Neuronal stem cell (in vitro differentiated cells): Measurements from ENCODE around the gene CHRFAM7A.
A peak's percentile ranks its signal among the peaks of the same experiment; 100 is the strongest.
"Not testable (repeated sequence)": the region's sequence is repeated elsewhere in the genome, so short reads cannot be mapped to it uniquely, and the experiment has no call there.

Experiments used
- DNase-seq: peaks from one replicate; pipeline ENCODE4 v3.0.0-alpha.2; 2013; ENCODE audit warnings: low spot score
- H2AFZ ChIP-seq: one replicate; pipeline ENCODE4 v1.6.1; 2013; ENCODE audit warnings: mild to moderate bottlenecking, low read length, inconsistent platforms
- H2AK5ac ChIP-seq: 2 replicates; pipeline ENCODE4 v1.6.1; 2013; ENCODE audit warnings: low read depth, mild to moderate bottlenecking, inconsistent platforms, low read length, moderate library complexity, mixed read lengths
- H2BK120ac ChIP-seq: 2 replicates; pipeline ENCODE4 v1.6.1; 2013; ENCODE audit warnings: low read depth, mild to moderate bottlenecking, inconsistent platforms, low read length, moderate library complexity, mixed read lengths
- H2BK12ac ChIP-seq: one replicate; pipeline ENCODE4 v1.6.1; 2013; ENCODE audit warnings: low read length, inconsistent platforms
- H2BK15ac ChIP-seq: 2 replicates; pipeline ENCODE4 v1.6.1; 2013; ENCODE audit warnings: mild to moderate bottlenecking, low read length, inconsistent platforms, mixed read lengths
- H2BK5ac ChIP-seq: one replicate; pipeline ENCODE4 v1.6.1; 2013; ENCODE audit warnings: inconsistent platforms, mild to moderate bottlenecking, low read length, moderate library complexity
- H3K14ac ChIP-seq: one replicate; pipeline ENCODE4 v1.6.1; 2013; ENCODE audit warnings: low read length, inconsistent platforms
- H3K18ac ChIP-seq: 2 replicates; pipeline ENCODE4 v1.6.1; 2013; ENCODE audit warnings: low read length, inconsistent platforms
- H3K23ac ChIP-seq: 2 replicates; pipeline ENCODE4 v1.6.1; 2013; ENCODE audit warnings: low read depth, mild to moderate bottlenecking, mixed read lengths, low read length, inconsistent platforms; ENCODE audit not compliant: poor library complexity
- H3K27ac ChIP-seq: replicated peaks from 3 replicates; pipeline ENCODE4 v1.5.1; 2013; ENCODE audit warnings: low read length, inconsistent platforms
- H3K27me3 ChIP-seq, 3 experiments: 2 replicates each; pipeline ENCODE4 v1.6.1; 2013; ENCODE audit warnings: low read length in 3 of 3, mild to moderate bottlenecking in 2 of 3, inconsistent platforms in 1 of 3, low read depth in 1 of 3, mixed read lengths in 1 of 3, moderate library complexity in 1 of 3; ENCODE audit not compliant: control insufficient read depth in 3 of 3, insufficient read depth in 3 of 3
- H3K36me3 ChIP-seq, 2 donors: replicated peaks in 1 of 2; 2 replicates each; pipeline ENCODE4 v1.6.1; 2013; ENCODE audit warnings: low read length in 2 of 2; ENCODE audit not compliant: control insufficient read depth in 2 of 2, insufficient read depth in 2 of 2
- H3K4ac ChIP-seq: 2 replicates; pipeline ENCODE4 v1.6.1; 2013; ENCODE audit warnings: inconsistent platforms, mild to moderate bottlenecking, low read length, moderate library complexity
- H3K4me1 ChIP-seq, 2 donors: 1 replicate in 1 of 2; 2 replicates in 1 of 2; pipeline ENCODE4 v1.6.1; 2013; ENCODE audit warnings: low read length in 2 of 2, low read depth in 1 of 2; ENCODE audit not compliant: control insufficient read depth in 2 of 2, insufficient read depth in 1 of 2
- H3K4me2 ChIP-seq: one replicate; pipeline ENCODE4 v1.6.1; 2013; ENCODE audit warnings: mild to moderate bottlenecking, low read length, inconsistent platforms; ENCODE audit not compliant: insufficient read depth, poor library complexity, severe bottlenecking
- H3K4me3 ChIP-seq, 2 donors: 2 replicates each; pipeline ENCODE4 v1.5.1; 2013; ENCODE audit warnings: low read length in 2 of 2, mild to moderate bottlenecking in 2 of 2, inconsistent platforms in 1 of 2, moderate library complexity in 1 of 2
- H3K79me1 ChIP-seq: one replicate; pipeline ENCODE4 v1.6.1; 2013; ENCODE audit warnings: low read depth, mild to moderate bottlenecking, inconsistent platforms, low read length, moderate library complexity
- H3K9ac ChIP-seq: one replicate; pipeline ENCODE4 v1.6.1; 2013; ENCODE audit warnings: mild to moderate bottlenecking, low read depth, low read length, inconsistent platforms; ENCODE audit not compliant: poor library complexity
- H3K9me3 ChIP-seq, 2 donors: replicated peaks in 1 of 2; 2 replicates each; pipeline versions ENCODE3 to v1.6.1; 2013; ENCODE audit warnings: low read length in 2 of 2, mild to moderate bottlenecking in 2 of 2, inconsistent platforms in 1 of 2, low read depth in 1 of 2, mixed read lengths in 1 of 2, moderate library complexity in 1 of 2; ENCODE audit not compliant: control insufficient read depth in 2 of 2, insufficient read depth in 1 of 2
- H4K8ac ChIP-seq: one replicate; pipeline ENCODE4 v1.6.1; 2013; ENCODE audit warnings: low read depth, mild to moderate bottlenecking, inconsistent platforms, low read length, moderate library complexity
- H4K91ac ChIP-seq: one replicate; pipeline ENCODE4 v1.6.1; 2013; ENCODE audit warnings: low read length, low read depth, mild to moderate bottlenecking, inconsistent platforms; ENCODE audit not compliant: poor library complexity
- WGBS, 2 donors: extraction: QIAGEN DNeasy Blood & Tissue Kit; methylation state at CpG; one replicate each; pipeline ENCODE4 v1.1.7; 2013; ENCODE audit warnings: missing lambda C conversion rate in 2 of 2, mixed read lengths in 1 of 2; ENCODE audit not compliant: insufficient read length in 2 of 2, insufficient replicate concordance in 1 of 2; ENCODE audit errors: extremely low coverage in 2 of 2; 5-methylcytosine and 5-hydroxymethylcytosine counted together

CHRFAM7A gene

DNA sequence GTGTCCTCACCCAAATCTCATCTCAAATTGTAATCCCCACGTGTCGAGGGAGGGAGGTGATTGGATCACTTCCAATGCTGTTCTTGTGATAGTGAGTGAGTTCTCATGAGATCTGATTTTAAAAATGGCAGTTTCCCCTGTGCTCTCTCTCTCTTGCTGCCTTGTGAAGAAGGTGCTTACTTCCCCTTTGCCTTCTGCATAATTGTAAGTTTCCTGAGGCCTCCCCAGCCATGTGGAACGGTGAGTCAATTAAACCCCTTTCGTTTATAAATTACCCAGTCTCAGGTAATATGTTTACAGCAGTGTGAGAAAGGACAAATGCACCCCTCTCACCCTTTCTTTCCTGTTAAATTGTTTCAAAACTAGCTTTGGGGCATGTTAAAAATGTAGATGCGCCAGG is 59.2 kb downstream of the CHRFAM7A start:
- H3K36me3 ChIP-seq, H3K4me3 ChIP-seq, H3K4me1 ChIP-seq, H2BK15ac ChIP-seq, H3K27me3 ChIP-seq, H4K8ac ChIP-seq, H3K9ac ChIP-seq, H2BK120ac ChIP-seq, H3K4ac ChIP-seq, H3K27ac ChIP-seq, H3K14ac ChIP-seq, H3K23ac ChIP-seq, H3K4me2 ChIP-seq, H2AK5ac ChIP-seq, H2BK12ac ChIP-seq, H2BK5ac ChIP-seq, H3K18ac ChIP-seq, H2AFZ ChIP-seq, H4K91ac ChIP-seq, H3K9me3 ChIP-seq, DNase-seq, H3K79me1 ChIP-seq: not testable (repeated sequence)
- WGBS, 2 donors: no CpG with 5 or more reads among the region's 5 CpGs

DNA sequence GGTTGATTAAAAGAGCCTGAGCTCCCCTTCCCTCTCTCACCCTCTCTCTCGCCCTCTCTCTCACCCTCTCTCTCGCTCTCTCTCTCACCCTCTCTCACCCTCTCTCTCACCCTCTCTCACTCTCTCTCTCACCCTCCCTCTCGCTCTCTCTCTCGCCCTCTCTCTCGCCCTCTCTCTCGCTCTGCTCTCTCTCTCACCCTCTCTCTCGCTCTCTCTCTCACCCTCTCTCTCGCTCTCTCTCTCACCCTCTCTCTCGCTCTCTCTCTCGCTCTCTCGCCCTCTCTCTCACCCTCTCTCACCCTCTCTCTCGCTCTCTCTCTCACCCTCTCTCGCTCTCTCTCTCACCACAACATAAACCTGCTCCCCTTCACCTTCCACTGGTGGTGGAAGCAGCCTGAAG is 67.2 kb downstream of the CHRFAM7A start:
- not testable (repeated sequence) for H3K4me3 ChIP-seq, H2AK5ac ChIP-seq, H4K8ac ChIP-seq, H3K36me3 ChIP-seq, H3K27ac ChIP-seq, H3K4me2 ChIP-seq, H2BK15ac ChIP-seq, H3K18ac ChIP-seq, H2BK120ac ChIP-seq, H2AFZ ChIP-seq, H3K4me1 ChIP-seq, H2BK5ac ChIP-seq, H3K4ac ChIP-seq, H3K23ac ChIP-seq, H3K9ac ChIP-seq, H3K27me3 ChIP-seq, H3K9me3 ChIP-seq, H3K14ac ChIP-seq, H2BK12ac ChIP-seq, H3K79me1 ChIP-seq
- peak; percentile 0 for DNase-seq
- H4K91ac ChIP-seq: peak overlapping the region; percentile 19
- 100% methylated on average over 3 to 9 of the region's 13 CpGs for WGBS, 2 donors

DNA sequence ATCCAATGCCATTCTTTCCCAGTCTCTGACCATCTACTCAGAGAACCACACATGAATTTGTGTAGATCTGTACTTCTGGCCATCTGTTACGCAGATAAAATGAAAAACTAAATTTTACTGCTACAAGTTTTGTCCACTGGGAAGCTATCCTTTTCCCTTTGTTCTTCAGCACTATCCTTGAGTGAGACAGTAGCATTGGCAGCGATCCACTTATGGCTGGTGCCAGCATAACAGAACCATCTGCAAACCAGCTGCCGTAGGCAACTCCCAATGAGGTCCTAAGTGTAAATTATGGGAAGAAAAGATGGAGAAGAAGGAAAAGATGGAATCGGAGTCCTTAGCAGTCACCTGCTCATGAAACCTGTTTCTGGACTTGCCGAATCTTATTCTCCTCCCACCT is 72.3 kb downstream of the CHRFAM7A start:
- not testable (repeated sequence) for H3K9ac ChIP-seq, H3K18ac ChIP-seq, H3K23ac ChIP-seq, H4K91ac ChIP-seq, H3K14ac ChIP-seq, H3K4me2 ChIP-seq, H3K9me3 ChIP-seq, H4K8ac ChIP-seq, H3K27ac ChIP-seq, H3K36me3 ChIP-seq, H2BK12ac ChIP-seq, H3K4me3 ChIP-seq, H2AFZ ChIP-seq, H2BK15ac ChIP-seq, H2BK5ac ChIP-seq, H3K79me1 ChIP-seq, H2AK5ac ChIP-seq, H3K4ac ChIP-seq, H2BK120ac ChIP-seq, DNase-seq, H3K27me3 ChIP-seq, H3K4me1 ChIP-seq
- WGBS, 2 donors: no CpG with 5 or more reads among the region's 5 CpGs

- H2BK12ac ChIP-seq, H2BK120ac ChIP-seq, H3K36me3 ChIP-seq, H3K9me3 ChIP-seq, H2BK15ac ChIP-seq, H4K91ac ChIP-seq, H2BK5ac ChIP-seq, H3K79me1 ChIP-seq, H3K27ac ChIP-seq, H3K27me3 ChIP-seq, DNase-seq, H3K14ac ChIP-seq, H4K8ac ChIP-seq, H3K4me2 ChIP-seq, H3K4me1 ChIP-seq, H3K4ac ChIP-seq, H2AK5ac ChIP-seq, H3K18ac ChIP-seq, H3K23ac ChIP-seq, H3K9ac ChIP-seq, H2AFZ ChIP-seq, H3K4me3 ChIP-seq: not testable (repeated sequence)
- no CpG with 5 or more reads among the region's 3 CpGs for WGBS, 2 donors
These were observed 77.6 kb downstream of the CHRFAM7A start for GRCh38 chr15:30315704-30316103.
